HCT116 (cell line): Measurements from ENCODE around the gene PDE6C. TPM values are rescaled to one million over a fixed set of nuclear protein-coding genes. Genes with fewer than 3 reads are reported as not detected.

Experiments
- ATAC-seq: fragments of 200-7000 bp; cut with Tn5 transposase; 2 replicates; pipeline ENCODE4 v1.9.1; 2020; ENCODE audit warnings: mild to moderate bottlenecking, moderate library complexity
- BruUV-seq: library from RNA; stranded (reverse); fragments of 400-500 nt; replicated peaks from 2 replicates; lab custom pipeline; 2021; lab: Mats Ljungman, UMichigan
- CTCF ChIA-PET: fragments of 300-600 bp; sonication (Branson Sonifier 250); formaldehyde crosslinking; loops from one replicate; lab custom pipeline; 2021; ENCODE audit warnings: antibody characterized with exemption; lab: Charles Lee
- POLR2A ChIA-PET: fragments of 300-600, 350-600 bp; sonication (Branson Sonifier 250); formaldehyde crosslinking; loops from one replicate; lab custom pipeline; 2021; ENCODE audit warnings: antibody characterized with exemption; lab: Charles Lee
- RAD21 ChIA-PET, 2 experiments: fragments of 300-600 bp; sonication (Branson Sonifier 250); formaldehyde crosslinking; loops; one replicate each; lab custom pipeline; 2023; ENCODE audit warnings: low total read pairs in 2 of 2; ENCODE audit not compliant: uncharacterized antibody in 2 of 2, unreplicated experiment in 2 of 2, low non-redundant PET in 1 of 2; lab: Charles Lee
- DNase-seq: peaks from one replicate; pipeline ENCODE4 v3.0.0-alpha.2; 2010; ENCODE audit warnings: low read depth, low spot score
- H2AFZ ChIP-seq: fragments of 200-600 bp; shearing (Covaris generic), sonication (generic); 2 replicates; pipeline ENCODE4 v1.6.1; 2017; ENCODE audit warnings: low read depth, mixed run types, mixed read lengths, antibody characterized with exemption, low read length; ENCODE audit not compliant: poor library complexity, severe bottlenecking
- H3K27ac ChIP-seq: 2 replicates; pipeline ENCODE4 v1.5.1; 2012; ENCODE audit warnings: low read depth, low read length
- H3K27me3 ChIP-seq: fragments of 200-600 bp; sonication (generic); 2 replicates; pipeline ENCODE4 v1.6.1; 2016; ENCODE audit warnings: mixed run types, low read length, mixed read lengths; ENCODE audit not compliant: insufficient read depth
- H3K36me3 ChIP-seq, 2 experiments: fragments of 200-500 bp in 1 of 2; fragments of 200-600 bp in 1 of 2; sonication (Bioruptor generic) in 1 of 2; sonication (generic) in 1 of 2; 2 replicates each; pipeline versions ENCODE4 v1.5.1 to v1.6.1; 2014 to 2016; ENCODE audit warnings: low read length in 2 of 2, inconsistent platforms in 1 of 2, mixed read lengths in 1 of 2, mixed run types in 1 of 2; ENCODE audit not compliant: insufficient read depth in 2 of 2, control insufficient read depth in 1 of 2
- H3K4me1 ChIP-seq, 2 experiments: fragments of 200-600 bp in 1 of 2; sonication (generic) in 1 of 2; 2 replicates each; pipeline versions ENCODE4 v1.5.1 to v1.6.1; 2012 to 2017; ENCODE audit warnings: low read length in 2 of 2, inconsistent platforms in 1 of 2, mild to moderate bottlenecking in 1 of 2, mixed read lengths in 1 of 2, mixed run types in 1 of 2, moderate library complexity in 1 of 2; ENCODE audit not compliant: insufficient read depth in 2 of 2, control insufficient read depth in 1 of 2
- H3K4me2 ChIP-seq: fragments of 200-600 bp; sonication (generic); 2 replicates; pipeline ENCODE4 v1.6.1; 2017; ENCODE audit warnings: mixed run types, low read length, mixed read lengths
- H3K4me3 ChIP-seq, 2 experiments: fragments of 200-600 bp in 1 of 2; sonication (generic) in 1 of 2; replicated peaks in 1 of 2; 2 replicates each; pipeline ENCODE4 v1.5.1; 2011 to 2016; ENCODE audit warnings: low read length in 2 of 2, control low read depth in 1 of 2, low read depth in 1 of 2, mild to moderate bottlenecking in 1 of 2, mixed read lengths in 1 of 2, mixed run types in 1 of 2
- H3K79me2 ChIP-seq: fragments of 200-600 bp; sonication (generic); 2 replicates; pipeline ENCODE4 v1.6.1; 2017; ENCODE audit warnings: mild to moderate bottlenecking, mixed run types, low read length, moderate library complexity, mixed read lengths; ENCODE audit not compliant: insufficient read depth
- H3K9ac ChIP-seq: fragments of 200-600 bp; sonication (generic); 2 replicates; pipeline ENCODE4 v1.6.1; 2016; ENCODE audit warnings: low read length, mixed read lengths
- H3K9me2 ChIP-seq: fragments of 200-600 bp; sonication (generic), shearing (Covaris generic); 2 replicates; pipeline ENCODE4 v1.6.1; 2017; ENCODE audit warnings: mixed run types, mild to moderate bottlenecking, moderate library complexity; ENCODE audit not compliant: insufficient read depth
- H3K9me3 ChIP-seq, 2 experiments: fragments of 200-500 bp in 1 of 2; fragments of 200-600 bp in 1 of 2; sonication (Bioruptor generic) in 1 of 2; sonication (generic) in 1 of 2; 2 replicates each; pipeline ENCODE4 v1.6.1; 2014 to 2017; ENCODE audit warnings: low read length in 2 of 2, mixed read lengths in 2 of 2, inconsistent platforms in 1 of 2, low read depth in 1 of 2, mild to moderate bottlenecking in 1 of 2, mixed run types in 1 of 2, moderate library complexity in 1 of 2; ENCODE audit not compliant: control insufficient read depth in 1 of 2, insufficient read depth in 1 of 2
- H4K20me1 ChIP-seq: fragments of 200-600 bp; sonication (generic), shearing (Covaris generic); 2 replicates; pipeline ENCODE4 v1.6.1; 2017; ENCODE audit warnings: mixed run types, mild to moderate bottlenecking, moderate library complexity; ENCODE audit not compliant: insufficient read depth
- EGR1 ChIP-seq: IDR thresholded peaks from 2 replicates; pipeline ENCODE4 v1.6.1; 2012; ENCODE audit warnings: low read depth
- EZH2 ChIP-seq: fragments of 200-600 bp; sonication (generic); IDR thresholded peaks from 2 replicates; pipeline ENCODE4 v1.6.1; 2017; ENCODE audit warnings: antibody characterized with exemption, mixed run types
- FOSL1 ChIP-seq: IDR thresholded peaks from 2 replicates; pipeline ENCODE4 v1.6.1; 2012; ENCODE audit warnings: low read depth
- JUND ChIP-seq: IDR thresholded peaks from 2 replicates; pipeline ENCODE4 v1.6.1; 2012
- POLR2A ChIP-seq: IDR thresholded peaks from 2 replicates; pipeline ENCODE4 v1.7.0; 2011; ENCODE audit warnings: borderline replicate concordance; ENCODE audit not compliant: insufficient read depth, insufficient read length; ENCODE audit errors: extremely low read depth
- POLR2AphosphoS5 ChIP-seq: IDR thresholded peaks from 2 replicates; pipeline ENCODE4 v1.6.1; 2011; ENCODE audit warnings: mild to moderate bottlenecking, low read depth, low read length, moderate library complexity
- RAD21 ChIP-seq: IDR thresholded peaks from 2 replicates; pipeline ENCODE4 v1.6.1; 2012; ENCODE audit warnings: low read depth, mild to moderate bottlenecking
- SIN3A ChIP-seq: IDR thresholded peaks from 2 replicates; pipeline ENCODE4 v1.6.1; 2012; ENCODE audit warnings: low read depth
- SRF ChIP-seq: IDR thresholded peaks from 2 replicates; pipeline ENCODE4 v1.6.1; 2012; ENCODE audit warnings: low read depth
- TCF7L2 ChIP-seq: IDR thresholded peaks from 2 replicates; pipeline ENCODE4 v1.7.0; 2011; ENCODE audit warnings: borderline replicate concordance, inconsistent platforms; ENCODE audit not compliant: insufficient read depth, insufficient read length; ENCODE audit errors: extremely low read depth
- YY1 ChIP-seq: IDR thresholded peaks from 2 replicates; pipeline ENCODE4 v1.6.1; 2011; ENCODE audit warnings: low read length, low read depth, moderate library complexity, mild to moderate bottlenecking; ENCODE audit not compliant: insufficient replicate concordance; ENCODE audit errors: extremely low read depth
- ZFX ChIP-seq: fragments of 450-650 bp; IDR thresholded peaks from 2 replicates; pipeline ENCODE4 v1.6.1; 2017
- ZNF274 ChIP-seq: fragments of 200-500 bp; sonication (Bioruptor generic); IDR thresholded peaks from 2 replicates; pipeline ENCODE4 v1.6.1; 2014; ENCODE audit warnings: mild to moderate bottlenecking, low read depth, low read length, inconsistent platforms
- intact Hi-C: fragments of 100-400 bp; cut with micrococcal nuclease; formaldehyde crosslinking; loops from 2 replicates; pipeline ENCODE4 v1.10.0; 2022
- total RNA-seq: library from RNA; stranded (reverse); gene quantifications from one replicate; pipeline ENCODE4 v1.2.1, GENCODE V29; 2021; ENCODE audit not compliant: unreplicated experiment
- TF ChIP-seq, protein P1 (sequence below): IDR thresholded peaks from 2 replicates; pipeline ENCODE4 v1.6.1; 2011; ENCODE audit warnings: mild to moderate bottlenecking, low read length, moderate library complexity; ENCODE audit not compliant: insufficient replicate concordance; ENCODE audit errors: extremely low read depth
- TF ChIP-seq, protein P2 (sequence below), 3 experiments: fragments of 200-600 bp in 1 of 3; sonication (generic) in 1 of 3; IDR thresholded peaks in 2 of 3; conservative IDR thresholded peaks in 1 of 3; 2 replicates each; pipeline ENCODE4 v1.5.1; 2012 to 2017; ENCODE audit warnings: low read depth in 2 of 3, low read length in 2 of 3, antibody characterized with exemption in 1 of 3, borderline replicate concordance in 1 of 3, control low read depth in 1 of 3, mild to moderate bottlenecking in 1 of 3, mixed read lengths in 1 of 3, mixed run types in 1 of 3, moderate library complexity in 1 of 3; ENCODE audit not compliant: insufficient read depth in 1 of 3
- TF ChIP-seq, protein P3 (sequence below): IDR thresholded peaks from 2 replicates; pipeline ENCODE4 v1.6.1; 2012

PDE6C gene
- total RNA-seq, 1 experiment from 2014 or later = not detected

DNA sequence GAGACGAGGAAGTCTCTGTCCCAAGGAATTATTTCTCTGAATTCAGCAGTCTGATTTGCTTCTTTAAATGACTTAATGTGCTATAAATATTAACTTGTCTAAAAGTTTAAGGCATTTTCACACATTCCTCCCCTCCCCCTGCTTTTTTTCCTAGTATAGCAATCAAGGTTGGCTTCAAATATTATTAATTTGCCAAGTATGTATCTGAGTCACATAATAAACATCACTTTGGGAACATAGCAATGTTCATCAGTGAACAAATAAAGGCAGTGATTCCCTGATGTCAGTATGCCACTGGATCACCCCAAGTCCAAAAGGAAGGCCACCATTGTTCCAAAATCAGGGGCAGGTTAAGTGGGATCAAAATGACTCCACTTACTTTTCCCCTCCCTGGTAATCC, 40.5 kb downstream of the PDE6C start:
- Histone ChIP-seq H3K4me2 (no peak overlapping the region), H3K79me2 (no peaks in the 10 kb centered on the region), H3K4me3 (no peak overlapping the region), H3K27me3 (no peaks in the 10 kb centered on the region), H4K20me1 (no peaks in the 10 kb centered on the region), H3K9me3 (no peaks in the 10 kb centered on the region), H3K4me1 (peaks cover 0 to 6% of the 10 kb centered on the region in 2 experiments; a peak in 2 of 4 replicates), H3K9ac (no peak overlapping the region), H3K9me2 (no peaks in the 10 kb centered on the region), H2AFZ (no peak overlapping the region), H3K36me3 (no peaks in the 10 kb centered on the region), H3K27ac (no peak overlapping the region)
- ATAC-seq (no peak), DNase-seq (no peak)
- intact Hi-C loops = no loop called here
- ChIA-PET POLR2A (no interaction called here), RAD21 (no interaction called here), CTCF (no interaction called here)
- BruUV-seq = no TSS peak
- TF ChIP-seq, protein P1, sequence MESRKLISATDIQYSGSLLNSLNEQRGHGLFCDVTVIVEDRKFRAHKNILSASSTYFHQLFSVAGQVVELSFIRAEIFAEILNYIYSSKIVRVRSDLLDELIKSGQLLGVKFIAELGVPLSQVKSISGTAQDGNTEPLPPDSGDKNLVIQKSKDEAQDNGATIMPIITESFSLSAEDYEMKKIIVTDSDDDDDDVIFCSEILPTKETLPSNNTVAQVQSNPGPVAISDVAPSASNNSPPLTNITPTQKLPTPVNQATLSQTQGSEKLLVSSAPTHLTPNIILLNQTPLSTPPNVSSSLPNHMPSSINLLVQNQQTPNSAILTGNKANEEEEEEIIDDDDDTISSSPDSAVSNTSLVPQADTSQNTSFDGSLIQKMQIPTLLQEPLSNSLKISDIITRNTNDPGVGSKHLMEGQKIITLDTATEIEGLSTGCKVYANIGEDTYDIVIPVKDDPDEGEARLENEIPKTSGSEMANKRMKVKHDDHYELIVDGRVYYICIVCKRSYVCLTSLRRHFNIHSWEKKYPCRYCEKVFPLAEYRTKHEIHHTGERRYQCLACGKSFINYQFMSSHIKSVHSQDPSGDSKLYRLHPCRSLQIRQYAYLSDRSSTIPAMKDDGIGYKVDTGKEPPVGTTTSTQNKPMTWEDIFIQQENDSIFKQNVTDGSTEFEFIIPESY = no peak
- TF ChIP-seq EZH2 = no peak
- TF ChIP-seq TCF7L2 = no peak
- no peak for TF ChIP-seq JUND
- TF ChIP-seq POLR2A = no peak
- TF ChIP-seq SIN3A = no peak
- TF ChIP-seq, protein P2, sequence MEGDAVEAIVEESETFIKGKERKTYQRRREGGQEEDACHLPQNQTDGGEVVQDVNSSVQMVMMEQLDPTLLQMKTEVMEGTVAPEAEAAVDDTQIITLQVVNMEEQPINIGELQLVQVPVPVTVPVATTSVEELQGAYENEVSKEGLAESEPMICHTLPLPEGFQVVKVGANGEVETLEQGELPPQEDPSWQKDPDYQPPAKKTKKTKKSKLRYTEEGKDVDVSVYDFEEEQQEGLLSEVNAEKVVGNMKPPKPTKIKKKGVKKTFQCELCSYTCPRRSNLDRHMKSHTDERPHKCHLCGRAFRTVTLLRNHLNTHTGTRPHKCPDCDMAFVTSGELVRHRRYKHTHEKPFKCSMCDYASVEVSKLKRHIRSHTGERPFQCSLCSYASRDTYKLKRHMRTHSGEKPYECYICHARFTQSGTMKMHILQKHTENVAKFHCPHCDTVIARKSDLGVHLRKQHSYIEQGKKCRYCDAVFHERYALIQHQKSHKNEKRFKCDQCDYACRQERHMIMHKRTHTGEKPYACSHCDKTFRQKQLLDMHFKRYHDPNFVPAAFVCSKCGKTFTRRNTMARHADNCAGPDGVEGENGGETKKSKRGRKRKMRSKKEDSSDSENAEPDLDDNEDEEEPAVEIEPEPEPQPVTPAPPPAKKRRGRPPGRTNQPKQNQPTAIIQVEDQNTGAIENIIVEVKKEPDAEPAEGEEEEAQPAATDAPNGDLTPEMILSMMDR (IDR thresholded peaks at IDR 0.05 in 2 of 3, conservative IDR thresholded peaks at IDR 0.05 in 1 of 3; ENCODE audit: borderline replicate concordance in 1 of 3, insufficient read depth in 1 of 3, low read depth in 2 of 3, low read length in 2 of 3) = no peak
- no peak for TF ChIP-seq ZNF274
- TF ChIP-seq RAD21 = no peak
- TF ChIP-seq YY1 = no peak
- TF ChIP-seq POLR2AphosphoS5 = no peak
- TF ChIP-seq, protein P3, sequence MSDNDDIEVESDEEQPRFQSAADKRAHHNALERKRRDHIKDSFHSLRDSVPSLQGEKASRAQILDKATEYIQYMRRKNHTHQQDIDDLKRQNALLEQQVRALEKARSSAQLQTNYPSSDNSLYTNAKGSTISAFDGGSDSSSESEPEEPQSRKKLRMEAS = no peak
- TF ChIP-seq ZFX = no peak
- no peak for TF ChIP-seq SRF
- TF ChIP-seq EGR1 = no peak
- TF ChIP-seq FOSL1 = no peak
